Suprapubic skin (tissue), 4 donors: Measurements from ENCODE around the gene TBC1D22A. TPM values are rescaled to one million over a fixed set of nuclear protein-coding genes. Genes with fewer than 3 reads are reported as not detected.

Experiments
- DNase-seq, 2 donors: peaks; one replicate each; pipeline ENCODE4 v3.0.0-alpha.2; 2019; ENCODE audit warnings: low spot score in 2 of 2
- H3K27ac ChIP-seq: fragments of 200-600 bp; sonication (generic); one replicate; pipeline ENCODE4 v1.5.1; 2019
- H3K27me3 ChIP-seq: fragments of 200-600 bp; sonication (generic); one replicate; pipeline ENCODE4 v1.5.1; 2019
- H3K36me3 ChIP-seq: fragments of 200-600 bp; sonication (generic); one replicate; pipeline ENCODE4 v1.5.1; 2019
- H3K4me1 ChIP-seq: fragments of 200-600 bp; sonication (generic); one replicate; pipeline ENCODE4 v1.5.1; 2019
- H3K4me3 ChIP-seq: fragments of 200-600 bp; sonication (generic); one replicate; pipeline ENCODE4 v1.5.1; 2019; ENCODE audit warnings: mild to moderate bottlenecking
- H3K9me3 ChIP-seq: fragments of 200-600 bp; sonication (generic); one replicate; pipeline ENCODE4 v1.5.1; 2019
- EP300 ChIP-seq: sonication (generic); formaldehyde crosslinking; IDR thresholded peaks from one replicate; pipeline ENCODE4 v1.6.1; 2017; ENCODE audit warnings: antibody characterized with exemption
- POLR2A ChIP-seq, 2 donors: fragments of 450-650 bp; IDR thresholded peaks; one replicate each; pipeline ENCODE4 v1.6.1; 2017; ENCODE audit warnings: antibody characterized with exemption in 2 of 2, mild to moderate bottlenecking in 2 of 2, moderate library complexity in 2 of 2
- POLR2AphosphoS5 ChIP-seq, 3 donors: sonication (generic); formaldehyde crosslinking; IDR thresholded peaks; one replicate each; pipeline ENCODE4 v1.6.1; 2017; ENCODE audit warnings: antibody characterized with exemption in 3 of 3
- WGBS: methylation state at CpG from one replicate; pipeline ENCODE4 v1.1.5; 2018; 5-methylcytosine and 5-hydroxymethylcytosine counted together
- total RNA-seq, 4 donors: library from RNA; depleted of rRNA; stranded (reverse); fragments of >200 nt; gene quantifications; one replicate each; pipeline ENCODE4 v1.1.0, GENCODE V29; 2016
- TF ChIP-seq, protein P1 (sequence below), 2 donors: fragments of 200-600 bp in 1 of 2; fragments of 450-650 bp in 1 of 2; sonication (generic) in 1 of 2; IDR thresholded peaks; one replicate each; pipeline ENCODE4 v1.5.1; 2016 to 2019; ENCODE audit warnings: antibody characterized with exemption in 2 of 2, mild to moderate bottlenecking in 1 of 2, moderate library complexity in 1 of 2

Gene TBC1D22A
- total RNA-seq, 4 donors from 2014 or later = 24.8 to 43.2 (median 35.4) TPM

- no peak overlapping the region for H3K4me3 ChIP-seq
- H3K36me3 ChIP-seq = peaks cover 4% of the 10 kb centered on the region
- H3K9me3 ChIP-seq = no peaks in the 10 kb centered on the region
- H3K27ac ChIP-seq = no peak overlapping the region
- no peaks in the 10 kb centered on the region for H3K4me1 ChIP-seq
- 85% methylated on average over 7 of the region's 7 CpGs for WGBS
- no peaks in the 10 kb centered on the region for H3K27me3 ChIP-seq
- no peak for DNase-seq
- TF ChIP-seq POLR2AphosphoS5 (IDR thresholded peaks at IDR 0.05) = no peak
- TF ChIP-seq, protein P1, sequence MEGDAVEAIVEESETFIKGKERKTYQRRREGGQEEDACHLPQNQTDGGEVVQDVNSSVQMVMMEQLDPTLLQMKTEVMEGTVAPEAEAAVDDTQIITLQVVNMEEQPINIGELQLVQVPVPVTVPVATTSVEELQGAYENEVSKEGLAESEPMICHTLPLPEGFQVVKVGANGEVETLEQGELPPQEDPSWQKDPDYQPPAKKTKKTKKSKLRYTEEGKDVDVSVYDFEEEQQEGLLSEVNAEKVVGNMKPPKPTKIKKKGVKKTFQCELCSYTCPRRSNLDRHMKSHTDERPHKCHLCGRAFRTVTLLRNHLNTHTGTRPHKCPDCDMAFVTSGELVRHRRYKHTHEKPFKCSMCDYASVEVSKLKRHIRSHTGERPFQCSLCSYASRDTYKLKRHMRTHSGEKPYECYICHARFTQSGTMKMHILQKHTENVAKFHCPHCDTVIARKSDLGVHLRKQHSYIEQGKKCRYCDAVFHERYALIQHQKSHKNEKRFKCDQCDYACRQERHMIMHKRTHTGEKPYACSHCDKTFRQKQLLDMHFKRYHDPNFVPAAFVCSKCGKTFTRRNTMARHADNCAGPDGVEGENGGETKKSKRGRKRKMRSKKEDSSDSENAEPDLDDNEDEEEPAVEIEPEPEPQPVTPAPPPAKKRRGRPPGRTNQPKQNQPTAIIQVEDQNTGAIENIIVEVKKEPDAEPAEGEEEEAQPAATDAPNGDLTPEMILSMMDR (IDR thresholded peaks at IDR 0.05) = no peak
- TF ChIP-seq EP300 = no peak
- no peak for TF ChIP-seq POLR2A (IDR thresholded peaks at IDR 0.05)
Observed at GRCh38 chr22:46929046-46929709, 166.7 kb downstream of the TBC1D22A start.

DNA sequence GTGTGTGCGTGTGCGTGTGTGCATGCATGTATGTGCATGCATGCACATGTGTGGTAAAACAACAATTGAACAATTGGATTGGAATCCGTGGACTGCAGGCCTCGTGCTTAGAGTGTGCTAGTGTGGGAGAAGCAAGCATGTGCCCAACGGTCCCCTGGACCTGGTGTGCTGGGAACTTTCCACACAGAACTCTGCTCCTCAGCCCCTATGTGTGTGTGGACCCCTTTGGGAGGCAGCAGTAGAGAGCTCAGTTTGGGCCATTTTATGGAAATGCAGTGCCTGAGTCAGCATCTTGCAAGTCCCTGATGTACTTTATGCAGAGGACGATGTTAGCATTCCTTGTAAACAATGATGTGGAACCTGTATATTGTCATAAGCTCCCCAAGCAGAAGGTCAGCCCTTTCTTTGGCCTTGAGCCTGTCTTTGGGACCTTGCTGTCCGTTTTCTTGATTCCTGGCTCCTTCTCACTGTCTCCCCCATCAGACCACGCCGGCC lies 167.3 kb downstream of the TBC1D22A start:
- no peak for TF ChIP-seq POLR2A (IDR thresholded peaks at IDR 0.05)
- TF ChIP-seq, protein P1 (IDR thresholded peaks at IDR 0.05) = no peak
- no peak for TF ChIP-seq POLR2AphosphoS5 (IDR thresholded peaks at IDR 0.05)
- no peak for TF ChIP-seq EP300
- Histone ChIP-seq H3K9me3 (no peaks in the 10 kb centered on the region), H3K27me3 (no peaks in the 10 kb centered on the region), H3K4me1 (no peaks in the 10 kb centered on the region), H3K36me3 (peaks cover 4% of the 10 kb centered on the region), H3K4me3 (no peak overlapping the region), H3K27ac (no peak overlapping the region)
- 75% methylated on average over 9 of the region's 9 CpGs for WGBS
- peak in 1 of 2 donors; percentile 37 for DNase-seq

GRCh38 chr22:46931414-46931813 lies 169.0 kb downstream of the TBC1D22A start:
- Histone ChIP-seq H3K27ac (no peak overlapping the region), H3K4me1 (peaks cover 4% of the 10 kb centered on the region), H3K4me3 (no peak overlapping the region), H3K27me3 (no peaks in the 10 kb centered on the region), H3K9me3 (no peaks in the 10 kb centered on the region), H3K36me3 (peaks cover 3% of the 10 kb centered on the region)
- TF ChIP-seq POLR2AphosphoS5 (IDR thresholded peaks at IDR 0.05) = no peak
- no peak for TF ChIP-seq POLR2A (IDR thresholded peaks at IDR 0.05)
- no peak for TF ChIP-seq EP300
- TF ChIP-seq, protein P1 (IDR thresholded peaks at IDR 0.05) = no peak
- 89% methylated on average over 5 of the region's 5 CpGs for WGBS
- DNase-seq = peak in 1 of 2 donors; percentile 52

DNA sequence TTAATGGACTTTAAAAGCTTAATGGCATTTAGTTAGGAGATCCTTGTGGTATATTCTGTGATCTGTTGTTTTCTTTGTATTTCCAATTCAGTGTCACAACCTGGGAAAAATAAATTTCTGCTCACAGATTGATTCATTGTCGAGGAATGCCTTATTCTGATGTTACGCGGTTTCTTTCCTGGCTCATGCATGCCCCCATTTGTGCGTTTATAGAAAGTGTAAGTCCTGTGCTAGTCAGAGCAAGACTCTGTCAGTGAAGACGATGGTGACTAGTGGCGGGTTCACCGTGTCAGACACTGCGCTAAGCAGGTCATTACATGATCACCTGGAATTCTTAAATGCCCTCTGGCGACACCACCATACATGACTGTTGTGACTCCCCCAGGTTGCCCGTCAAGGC lies 169.4 kb downstream of the TBC1D22A start:
- H3K27ac ChIP-seq = no peak overlapping the region
- WGBS = 98% methylated on average over 10 of the region's 10 CpGs

More for the DNA sequence above, 169.4 kb downstream of the TBC1D22A start:
- no peaks in the 10 kb centered on the region for H3K9me3 ChIP-seq
- peaks cover 4% of the 10 kb centered on the region for H3K4me1 ChIP-seq
- H3K36me3 ChIP-seq = no peaks in the 10 kb centered on the region
- no peaks in the 10 kb centered on the region for H3K27me3 ChIP-seq
- no peak overlapping the region for H3K4me3 ChIP-seq
- peak in 1 of 2 donors; percentile 26 for DNase-seq
- TF ChIP-seq POLR2A (IDR thresholded peaks at IDR 0.05) = no peak
- no peak for TF ChIP-seq EP300
- TF ChIP-seq, protein P1 (IDR thresholded peaks at IDR 0.05) = no peak
- TF ChIP-seq POLR2AphosphoS5 (IDR thresholded peaks at IDR 0.05) = no peak
